T-helper 2 cell treated with Interferon-gamma antibody and Interleukin-4, amounts not matched to agents 100 ng/mL and 5 ng/mL, for 36 hours (primary cell): ENCODE data around the gene PCDH8. TPM values are rescaled to one million over a fixed set of nuclear protein-coding genes. Genes with fewer than 3 reads are reported as not detected.
"Not testable (repeated sequence)": the region's sequence is repeated elsewhere in the genome, so short reads cannot be mapped to it uniquely, and the experiment has no call there.

Source experiments
- intact Hi-C: fragments of 100-400 bp; cut with micrococcal nuclease; formaldehyde crosslinking; loops from one replicate; pipeline ENCODE4 v1.15.1; 2023
- total RNA-seq: library from RNA; stranded (reverse); gene quantifications from 2 replicates; pipeline ENCODE4 v1.2.3, GENCODE V29; 2022

The PCDH8 gene
- total RNA-seq, 1 donor from 2014 or later: 1.2 TPM

- intact Hi-C loops: no loop called here
These were observed 17.5 kb downstream of the PCDH8 start for GRCh38 chr13:52830946-52831345.

DNA sequence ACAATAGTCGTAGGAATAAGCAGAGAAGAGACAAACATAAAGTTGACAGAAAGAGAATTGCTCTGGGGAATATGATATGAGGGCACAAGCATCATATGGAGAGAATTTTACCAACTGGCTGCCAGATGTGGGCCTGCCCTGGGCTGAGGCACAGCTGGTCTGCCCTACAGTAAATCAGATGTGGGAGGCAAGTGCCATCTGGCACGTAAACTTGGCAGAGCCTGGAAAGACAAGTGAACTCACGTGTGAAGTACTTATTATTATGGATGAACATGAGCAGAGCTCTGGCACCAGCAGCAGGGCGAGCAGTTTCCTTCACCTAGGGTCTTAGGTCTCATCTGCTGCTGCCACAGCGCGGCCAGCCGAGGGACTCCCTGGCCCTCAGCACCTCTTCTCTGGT is 20.6 kb downstream of the PCDH8 start:
- intact Hi-C loops: no loop called here

DNA sequence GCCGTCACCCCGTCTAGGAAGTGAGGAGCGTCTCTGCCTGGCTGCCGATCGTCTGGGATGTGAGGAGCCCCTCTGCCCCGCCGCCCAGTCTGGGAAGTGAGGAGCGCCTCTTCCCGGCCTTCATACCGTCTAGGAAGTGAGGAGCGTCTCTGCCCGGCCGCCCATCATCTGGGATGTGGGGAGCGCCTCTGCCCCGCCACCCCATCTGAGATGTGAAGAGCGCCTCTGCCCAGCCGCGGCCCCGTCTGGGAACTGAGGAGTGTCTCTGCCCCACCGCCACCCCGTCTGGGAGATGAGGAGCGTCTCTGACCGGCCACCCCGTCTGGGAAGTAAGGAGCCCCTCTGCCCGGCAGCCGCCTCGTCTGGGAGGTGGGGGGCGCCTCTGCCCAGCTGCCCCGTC is 30.6 kb downstream of the PCDH8 start:
- intact Hi-C loops: not testable (repeated sequence)

GRCh38 chr13:52815330-52815729 is 33.1 kb downstream of the PCDH8 start:
- intact Hi-C loops: no loop called here

DNA sequence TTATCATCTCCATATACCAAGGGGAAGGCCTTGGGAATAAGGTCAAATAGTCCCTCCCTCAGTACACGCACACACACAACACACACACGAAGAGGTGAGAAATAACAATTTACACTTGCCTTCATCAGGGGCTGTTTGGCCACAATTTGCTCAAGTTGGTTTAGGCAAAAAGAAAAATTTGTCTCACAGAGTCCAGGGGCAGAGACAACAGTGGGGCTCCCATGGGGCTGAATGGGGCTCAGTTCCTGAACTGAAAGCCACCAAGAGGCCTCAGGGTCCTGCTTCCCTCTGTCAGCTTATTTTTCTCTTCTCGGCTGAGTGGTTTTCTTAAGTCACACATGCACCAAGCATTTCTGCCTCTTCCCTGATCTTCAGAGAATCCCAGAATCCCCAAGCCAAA is 35.5 kb downstream of the PCDH8 start:
- intact Hi-C loops: no loop called here

- intact Hi-C loops: no loop called here
These were observed 36.6 kb downstream of the PCDH8 start for GRCh38 chr13:52811841-52812240.

DNA sequence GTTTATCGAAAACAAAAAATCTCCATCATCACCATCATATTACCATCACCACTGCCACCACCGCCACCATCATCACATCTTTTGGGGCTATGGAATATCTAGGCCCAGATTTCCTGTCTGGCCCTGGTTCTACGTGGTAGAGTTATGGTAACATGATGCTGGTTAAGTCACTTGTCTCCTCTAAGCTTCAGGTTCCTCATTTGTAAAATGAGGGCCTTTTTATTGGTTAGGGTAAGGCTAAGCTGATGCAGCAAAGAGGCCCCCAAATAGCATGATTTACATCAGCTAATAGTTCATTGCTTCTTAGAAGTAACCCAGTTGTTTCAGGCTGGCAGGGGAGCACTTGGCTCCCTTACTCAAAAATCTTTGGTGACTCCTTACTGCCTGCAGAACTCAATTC is 37.9 kb downstream of the PCDH8 start:
- intact Hi-C loops: no loop called here

GRCh38 chr13:52810011-52810410 is 38.4 kb downstream of the PCDH8 start:
- intact Hi-C loops: no loop called here

DNA sequence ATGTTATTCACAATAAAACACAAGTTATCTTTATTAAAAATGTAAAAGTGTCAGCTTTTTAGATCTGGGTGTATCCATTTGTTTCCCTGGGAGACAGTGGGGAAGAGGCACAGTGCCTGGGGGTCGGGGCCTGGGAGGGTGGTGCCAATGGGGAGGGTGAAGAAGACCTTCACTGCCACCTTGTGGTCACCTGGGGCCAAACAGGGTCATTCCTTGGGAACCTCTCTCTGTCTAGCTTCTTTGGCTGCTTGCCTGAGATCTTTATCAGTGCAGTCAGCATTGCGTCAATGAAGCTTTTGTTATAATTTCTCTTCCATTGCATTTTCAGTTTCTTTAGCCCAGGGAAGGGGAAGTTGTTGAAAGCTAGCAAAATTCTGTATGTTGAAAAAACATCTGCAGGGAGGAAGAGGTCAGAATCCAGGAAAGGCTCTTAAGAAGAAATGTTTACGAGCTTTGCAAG is 39.1 kb downstream of the PCDH8 start:
- intact Hi-C loops: loop anchor here (1.0 to 2.0 kb wide), 2 partner anchors 144 to 157 kb away; partner anchors contain the start of gene SUGT1

DNA sequence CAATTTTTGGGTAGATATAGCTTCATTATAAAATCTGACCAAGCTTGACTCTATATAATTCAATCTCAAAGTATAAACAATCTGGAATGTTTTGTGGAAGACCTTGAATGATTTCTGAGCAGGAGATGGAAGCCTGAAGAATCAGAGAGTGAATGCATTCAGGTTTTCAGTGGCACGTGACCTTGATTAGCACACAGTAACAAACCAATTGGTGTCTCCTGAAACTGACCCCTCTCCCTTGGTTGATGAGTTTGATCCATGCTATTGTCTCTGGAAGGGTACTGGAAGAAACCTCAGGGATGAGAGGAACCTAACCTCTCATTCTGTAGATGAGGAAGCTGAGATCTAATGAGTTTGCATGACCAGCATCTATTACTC is 39.6 kb downstream of the PCDH8 start:
- intact Hi-C loops: loop anchor here (1.0 to 2.0 kb wide), 2 partner anchors 144 to 156 kb away; partner anchors contain the start of gene SUGT1

DNA sequence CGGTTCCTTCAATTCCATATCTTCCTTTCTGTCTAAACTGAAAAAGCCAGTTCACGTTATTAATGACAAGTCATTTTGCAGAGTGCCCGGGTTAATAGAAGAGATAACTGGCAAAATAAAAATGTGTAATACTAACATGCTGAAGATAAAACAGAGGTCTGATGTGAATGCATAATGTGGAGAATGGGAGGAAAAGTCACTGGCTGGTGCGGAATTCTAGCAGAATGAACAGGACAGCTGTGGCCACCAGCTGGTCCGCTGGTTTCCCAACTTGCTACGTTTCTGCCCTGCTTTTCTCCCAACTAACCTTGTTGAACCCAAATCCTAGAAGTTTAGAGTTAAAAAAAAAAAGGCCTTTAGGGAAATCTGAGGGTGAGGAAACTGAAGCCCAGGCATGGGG is 42.4 kb downstream of the PCDH8 start:
- intact Hi-C loops: no loop called here

- intact Hi-C loops: no loop called here
These were observed 44.2 kb downstream of the PCDH8 start for GRCh38 chr13:52804202-52804641.

GRCh38 chr13:52800856-52801255 is 47.6 kb downstream of the PCDH8 start:
- intact Hi-C loops: no loop called here

DNA sequence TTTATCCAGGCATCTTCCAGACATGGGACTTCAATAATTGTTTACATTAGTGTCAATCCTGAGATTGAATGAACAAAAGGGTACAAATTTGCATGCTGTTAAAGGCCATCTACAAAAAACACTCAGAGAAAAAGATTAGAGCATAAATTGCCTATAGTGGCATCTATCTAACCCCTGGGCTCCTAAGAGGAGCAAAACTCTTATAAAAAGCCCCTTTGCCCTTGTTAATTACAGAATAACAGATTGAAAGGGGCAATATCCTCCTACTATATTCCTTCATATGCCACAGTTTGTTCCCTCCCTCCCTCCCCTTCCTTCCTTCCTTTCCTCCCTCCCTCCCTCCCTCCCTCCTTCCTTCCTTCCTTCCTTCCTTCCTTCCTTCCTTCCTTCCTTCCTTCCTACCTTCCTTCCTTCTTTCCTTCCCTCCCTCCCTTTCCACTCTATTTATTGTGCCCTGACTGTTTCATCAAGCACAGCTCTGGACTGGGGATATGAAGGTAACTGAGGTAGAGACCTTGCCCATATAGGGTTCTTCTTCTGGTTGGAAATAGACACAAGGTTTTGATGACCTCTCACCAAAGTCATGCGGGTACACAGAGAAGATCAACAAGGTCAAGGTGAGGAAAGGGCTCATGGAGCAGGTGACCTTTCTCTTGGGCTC is 49.5 kb downstream of the PCDH8 start:
- intact Hi-C loops: no loop called here

- intact Hi-C loops: no loop called here
These were observed 51.3 kb downstream of the PCDH8 start for GRCh38 chr13:52797176-52797575.

DNA sequence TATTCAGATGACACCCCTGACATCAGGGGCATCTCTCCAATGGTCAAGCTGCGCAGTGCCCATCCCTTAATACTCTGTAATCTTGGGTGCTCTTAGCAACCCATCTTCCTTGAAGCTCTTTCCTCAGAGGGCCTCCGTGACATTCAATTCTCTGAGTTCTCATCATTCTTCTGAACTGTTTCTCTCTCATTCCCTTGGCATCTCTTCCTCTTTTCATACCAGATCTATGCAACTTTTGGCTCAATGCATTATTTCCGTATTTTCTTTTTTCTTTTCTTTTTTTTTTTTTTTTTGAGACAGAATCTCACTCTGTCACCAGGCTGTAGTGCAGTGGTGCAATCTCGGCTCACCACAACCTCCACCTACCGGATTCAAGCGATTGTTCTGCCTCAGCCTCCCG is 53.9 kb downstream of the PCDH8 start:
- intact Hi-C loops: no loop called here

- intact Hi-C loops: no loop called here
These were observed 54.9 kb downstream of the PCDH8 start for GRCh38 chr13:52793515-52794061.

Other genes starting within 250 kb of the PCDH8 start
- 10.8 and 11.7 TPM in 2 replicates for gene HNRNPA1L2, start 206.2 kb downstream of the PCDH8 start, total RNA-seq
- 50.3 and 53.3 TPM in 2 replicates for gene SUGT1, start 195.8 kb downstream of the PCDH8 start, total RNA-seq
- not detected in 2 replicates for gene CNMD, start 108.8 kb downstream of the PCDH8 start, total RNA-seq
- not detected in 2 replicates for gene OLFM4, start 180.2 kb upstream of the PCDH8 start, total RNA-seq